ENCODE results near the gene PEDS1. TPM values are rescaled to one million over a fixed set of nuclear protein-coding genes. Genes with fewer than 3 reads are reported as not detected.
A peak's percentile ranks its signal among the peaks of the same experiment; 100 is the strongest.

PEDS1 gene
- total RNA-seq, 1 donor from 2014 or later: 31.3 TPM

DNA sequence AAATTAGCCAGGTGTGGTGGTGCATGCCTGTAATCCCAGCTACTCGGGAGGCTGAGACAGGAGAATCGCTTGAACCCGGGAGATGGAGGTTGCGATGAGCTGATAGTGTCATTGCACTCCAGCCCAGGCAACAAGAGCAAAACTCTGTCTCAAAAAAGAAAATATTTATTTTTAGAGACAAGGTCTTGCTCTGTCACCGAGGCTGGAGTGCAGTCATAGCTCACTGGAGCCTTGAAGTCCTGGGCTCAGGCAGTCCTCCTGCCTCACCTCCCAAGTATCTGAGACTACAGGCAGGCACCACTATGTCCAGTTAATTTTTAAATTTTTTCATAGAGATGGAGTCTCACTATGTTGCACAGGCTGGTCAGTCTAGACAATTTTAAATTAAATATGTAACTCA is 20.9 kb upstream of the PEDS1 start:
- no peaks in the 10 kb centered on the region for H3K27me3 ChIP-seq
- H3K27ac ChIP-seq: no peak overlapping the region
- TF ChIP-seq, protein P1, sequence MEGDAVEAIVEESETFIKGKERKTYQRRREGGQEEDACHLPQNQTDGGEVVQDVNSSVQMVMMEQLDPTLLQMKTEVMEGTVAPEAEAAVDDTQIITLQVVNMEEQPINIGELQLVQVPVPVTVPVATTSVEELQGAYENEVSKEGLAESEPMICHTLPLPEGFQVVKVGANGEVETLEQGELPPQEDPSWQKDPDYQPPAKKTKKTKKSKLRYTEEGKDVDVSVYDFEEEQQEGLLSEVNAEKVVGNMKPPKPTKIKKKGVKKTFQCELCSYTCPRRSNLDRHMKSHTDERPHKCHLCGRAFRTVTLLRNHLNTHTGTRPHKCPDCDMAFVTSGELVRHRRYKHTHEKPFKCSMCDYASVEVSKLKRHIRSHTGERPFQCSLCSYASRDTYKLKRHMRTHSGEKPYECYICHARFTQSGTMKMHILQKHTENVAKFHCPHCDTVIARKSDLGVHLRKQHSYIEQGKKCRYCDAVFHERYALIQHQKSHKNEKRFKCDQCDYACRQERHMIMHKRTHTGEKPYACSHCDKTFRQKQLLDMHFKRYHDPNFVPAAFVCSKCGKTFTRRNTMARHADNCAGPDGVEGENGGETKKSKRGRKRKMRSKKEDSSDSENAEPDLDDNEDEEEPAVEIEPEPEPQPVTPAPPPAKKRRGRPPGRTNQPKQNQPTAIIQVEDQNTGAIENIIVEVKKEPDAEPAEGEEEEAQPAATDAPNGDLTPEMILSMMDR (IDR thresholded peaks at IDR 0.05): no peak
- no peaks in the 10 kb centered on the region for H3K9me3 ChIP-seq
- DNase-seq (no peak), ATAC-seq (no peak)
- H3K36me3 ChIP-seq: no peaks in the 10 kb centered on the region
- peaks cover 14% of the 10 kb centered on the region for H3K4me1 ChIP-seq
- intact Hi-C loops (cut with DNase I): loop anchor here (5.0 kb wide), 1 partner anchor 52 kb away; no protein-coding TSS in a partner anchor
- H3K4me3 ChIP-seq: no peak overlapping the region

DNA sequence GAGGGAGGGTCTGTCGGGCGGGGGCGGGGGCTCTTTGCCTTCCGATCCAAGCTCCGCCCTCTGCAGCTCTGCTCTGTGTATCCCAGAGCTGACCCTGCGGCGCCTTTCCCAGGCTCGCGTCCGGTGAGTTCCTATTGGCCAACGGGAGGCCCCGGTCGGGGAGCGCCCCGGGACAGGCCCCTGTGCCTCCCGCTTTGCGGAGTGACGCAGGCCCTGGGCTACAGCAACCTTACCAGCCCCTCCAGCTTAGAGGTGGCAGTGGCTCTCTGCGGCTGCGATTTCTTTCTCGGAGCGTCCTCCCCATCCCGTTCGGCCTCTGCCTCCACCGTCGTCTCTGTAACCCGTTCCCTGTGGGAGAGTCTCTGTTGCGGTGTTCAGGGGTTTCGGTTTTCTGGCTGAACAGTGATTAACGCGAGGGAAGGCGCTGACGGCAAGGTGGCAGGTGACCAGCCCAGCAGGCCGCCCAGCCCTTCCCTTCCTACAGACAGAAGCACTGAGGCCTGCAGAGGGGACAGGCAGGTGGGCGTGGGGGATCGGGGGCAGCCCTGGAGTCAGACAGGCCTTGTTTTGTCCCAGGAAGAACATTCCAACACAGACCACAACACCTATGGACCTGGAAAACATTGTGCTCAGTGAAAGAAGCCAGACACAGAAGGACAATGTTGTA is 19.0 kb upstream of the PEDS1 start:
- Histone ChIP-seq H3K27me3 (no peaks in the 10 kb centered on the region), H3K4me1 (peaks cover 14% of the 10 kb centered on the region), H3K36me3 (no peaks in the 10 kb centered on the region), H3K4me3 (peak overlapping the region; percentile 64), H3K9me3 (no peaks in the 10 kb centered on the region), H3K27ac (peak overlapping the region; percentile 88)
- intact Hi-C loops (cut with DNase I): loop anchor here (5.0 kb wide), 1 partner anchor 50 kb away; no protein-coding TSS in a partner anchor
- peak; percentile 96 for ATAC-seq
- peak; percentile 94 for DNase-seq
- TF ChIP-seq, protein P1 (IDR thresholded peaks at IDR 0.05): no peak

DNA sequence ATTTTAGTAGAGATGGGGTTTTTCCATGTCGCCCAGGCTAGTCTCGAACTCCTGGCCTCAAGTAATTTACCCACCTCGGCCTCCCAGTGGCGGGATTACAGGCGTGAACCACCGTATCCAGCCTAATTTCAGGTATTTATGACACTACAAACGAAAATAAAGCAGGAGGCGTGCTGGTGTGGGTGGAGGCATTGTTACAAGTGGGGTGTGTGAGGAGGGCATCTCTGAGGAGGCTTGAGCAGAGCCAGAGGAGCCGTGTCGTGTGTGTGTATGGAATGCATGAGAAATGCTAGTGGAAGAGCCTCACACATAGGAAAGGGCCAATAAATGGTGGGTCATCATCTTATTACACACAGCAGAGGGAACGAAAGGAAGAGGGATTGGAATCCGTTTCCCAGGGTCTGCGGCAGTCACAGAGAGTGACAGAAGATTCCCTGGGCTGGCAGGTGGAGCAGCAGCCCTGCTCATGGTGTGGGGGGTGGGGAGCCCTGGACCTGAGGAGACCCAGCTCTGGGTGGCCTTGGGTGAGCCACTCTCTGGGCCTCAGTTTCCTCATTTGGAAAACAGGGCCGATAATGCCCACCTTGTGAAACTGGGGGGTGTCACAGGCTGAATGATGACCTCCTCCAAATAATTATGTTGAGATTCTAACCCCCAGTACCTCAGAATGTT is 17.2 kb upstream of the PEDS1 start:
- TF ChIP-seq, protein P1 (IDR thresholded peaks at IDR 0.05): no peak
- H3K4me1 ChIP-seq: peaks cover 16% of the 10 kb centered on the region
- H3K27me3 ChIP-seq: no peaks in the 10 kb centered on the region
- no peaks in the 10 kb centered on the region for H3K9me3 ChIP-seq
- no peak for DNase-seq
- no peak for ATAC-seq
- no peaks in the 10 kb centered on the region for H3K36me3 ChIP-seq
- no peak overlapping the region for H3K27ac ChIP-seq
- H3K4me3 ChIP-seq: no peak overlapping the region
- intact Hi-C loops (cut with DNase I): loop anchor here (5.0 kb wide), 1 partner anchor 48 kb away; no protein-coding TSS in a partner anchor

DNA sequence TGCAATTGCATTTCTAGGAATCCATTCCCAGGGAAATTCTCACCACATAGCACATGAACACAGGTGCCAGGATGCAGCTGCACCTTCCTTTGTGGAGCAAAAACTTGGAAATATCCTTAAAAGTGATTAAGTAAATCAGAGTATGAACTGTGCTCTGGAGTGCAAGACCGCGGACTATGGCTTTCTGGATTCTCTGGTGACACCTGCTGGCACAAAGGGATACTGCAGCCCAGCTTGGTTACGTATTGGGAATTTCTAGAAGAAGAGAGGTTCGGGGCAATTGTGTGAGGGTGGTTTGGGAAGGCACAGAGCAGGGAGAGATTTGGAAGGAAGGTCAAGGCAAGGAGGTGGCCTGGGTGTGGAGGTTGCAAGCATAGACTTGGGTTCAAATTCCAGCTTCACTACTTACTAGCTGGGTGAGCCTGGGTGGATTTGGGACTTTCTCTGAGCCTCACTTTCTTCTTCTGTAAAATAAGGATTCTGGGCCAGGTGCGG is 15.9 kb upstream of the PEDS1 start:
- intact Hi-C loops (cut with DNase I): no loop called here
- Histone ChIP-seq H3K4me1 (peaks cover 16% of the 10 kb centered on the region), H3K27me3 (no peaks in the 10 kb centered on the region), H3K36me3 (no peaks in the 10 kb centered on the region), H3K4me3 (no peak overlapping the region), H3K27ac (no peak overlapping the region), H3K9me3 (no peaks in the 10 kb centered on the region)
- TF ChIP-seq, protein P1 (IDR thresholded peaks at IDR 0.05): peak; percentile 94
- ATAC-seq (peak; percentile 70), DNase-seq (no peak)

DNA sequence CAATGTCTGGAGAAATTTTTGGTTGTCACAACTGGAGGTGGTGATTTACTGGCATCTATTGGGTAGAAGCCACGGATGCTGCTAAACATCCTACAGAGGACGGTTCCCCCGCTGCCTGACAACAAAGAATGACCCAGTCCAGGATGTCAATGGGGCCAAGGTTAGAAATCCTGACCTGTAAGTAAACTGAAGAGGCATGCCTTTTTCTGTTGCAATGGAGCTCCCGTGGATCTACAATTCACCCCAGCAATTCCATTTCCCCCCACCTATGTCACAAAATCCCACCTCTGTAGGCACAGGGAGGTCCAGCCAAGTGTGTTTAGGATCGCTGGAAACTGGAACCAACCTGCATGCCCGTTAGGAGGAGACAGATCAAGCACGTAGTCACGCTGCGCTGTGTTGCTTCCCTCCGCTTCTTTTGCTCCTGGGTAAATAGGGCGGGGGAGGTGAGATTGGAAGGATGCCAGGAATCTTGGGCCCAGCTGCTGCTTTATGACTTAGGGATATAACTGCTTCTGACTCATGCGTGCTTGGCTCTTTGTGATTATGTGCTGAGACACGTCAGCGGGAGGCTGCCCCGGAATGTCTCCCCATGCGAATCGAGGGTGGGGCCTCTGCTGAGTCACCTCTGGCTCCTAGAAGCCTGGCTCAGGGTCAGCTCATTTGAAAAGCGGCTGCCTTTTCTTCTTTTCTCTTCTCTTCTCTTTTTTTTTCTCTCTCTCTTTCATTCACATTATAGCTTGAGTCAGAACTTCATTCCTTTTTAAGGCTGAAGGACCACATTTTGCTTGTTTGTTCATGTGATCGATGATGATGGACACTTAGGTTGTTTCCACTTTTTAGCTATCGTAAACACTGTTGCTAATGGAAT is 12.4 kb upstream of the PEDS1 start:
- H3K4me3 ChIP-seq: peak overlapping the region; percentile 39
- H3K27me3 ChIP-seq: no peaks in the 10 kb centered on the region
- no peaks in the 10 kb centered on the region for H3K9me3 ChIP-seq
- peaks cover 2% of the 10 kb centered on the region for H3K4me1 ChIP-seq
- TF ChIP-seq, protein P1 (IDR thresholded peaks at IDR 0.05): no peak
- no peaks in the 10 kb centered on the region for H3K36me3 ChIP-seq
- peak; percentile 95 for DNase-seq
- H3K27ac ChIP-seq: peak overlapping the region; percentile 85
- intact Hi-C loops (cut with DNase I): no loop called here
- peak; percentile 98 for ATAC-seq

Measured in upper lobe of right lung (tissue), 1 donor.